Nephron (organoid): ENCODE results near the gene GIMAP5.

ENCODE experiments used
- H3K27ac Mint-ChIP-seq, 3 experiments: 2 replicates each; pipeline ENCODE4 v1.8.0; 2020; ENCODE audit warnings: mixed read lengths in 3 of 3, mild to moderate bottlenecking in 2 of 3, moderate library complexity in 1 of 3
- H3K27me3 Mint-ChIP-seq: 2 replicates; pipeline ENCODE4 v1.8.0; 2021; ENCODE audit warnings: low read depth, mild to moderate bottlenecking, moderate library complexity, mixed read lengths
- H3K36me3 Mint-ChIP-seq: 2 replicates; pipeline ENCODE4 v1.8.0; 2020; ENCODE audit warnings: low read depth, mixed read lengths
- H3K4me1 Mint-ChIP-seq: 2 replicates; pipeline ENCODE4 v1.8.0; 2020; ENCODE audit warnings: mixed read lengths
- H3K4me3 Mint-ChIP-seq, 3 experiments: 2 replicates each; pipeline ENCODE4 v1.8.0; 2020; ENCODE audit warnings: mild to moderate bottlenecking in 3 of 3, mixed read lengths in 3 of 3, moderate library complexity in 2 of 3
- H3K9me3 Mint-ChIP-seq: 2 replicates; pipeline ENCODE4 v1.8.0; 2020; ENCODE audit warnings: mixed read lengths
- TF ChIP-seq, protein P1 (sequence below), 3 experiments: fragments of 200-600 bp; sonication (generic); IDR thresholded peaks; one replicate each; pipeline ENCODE4 v1.5.0; 2021; ENCODE audit warnings: antibody characterized with exemption in 3 of 3; ENCODE audit not compliant: unreplicated experiment in 3 of 3

The GIMAP5 gene

DNA sequence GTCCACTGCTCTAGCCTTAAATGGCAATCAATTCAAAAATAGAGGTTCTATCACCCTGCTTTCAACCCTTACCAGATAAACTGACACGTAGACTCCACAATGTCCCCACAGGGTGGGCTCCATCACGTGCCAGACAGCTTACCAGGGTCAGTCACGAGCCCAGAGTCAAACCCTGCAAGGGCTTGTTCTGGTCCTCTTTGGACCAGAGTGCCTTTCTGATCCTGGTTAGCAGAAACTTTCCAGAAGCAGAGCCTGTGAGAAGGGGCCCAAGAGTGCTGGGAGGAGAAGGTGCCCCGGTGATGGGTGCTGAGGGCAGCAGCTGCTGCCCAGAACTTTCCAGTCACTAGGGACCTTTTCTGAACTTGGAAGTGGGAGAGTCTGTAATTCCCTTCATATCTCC is 354 bp upstream of the GIMAP5 start:
- Mint-ChIP-seq H3K9me3 (no peaks in the 10 kb centered on the region), H3K36me3 (no peaks in the 10 kb centered on the region), H3K27me3 (peaks cover 28% of the 10 kb centered on the region), H3K27ac (no peak overlapping the region), H3K4me1 (no peaks in the 10 kb centered on the region), H3K4me3 (no peak overlapping the region)
- TF ChIP-seq, protein P1, sequence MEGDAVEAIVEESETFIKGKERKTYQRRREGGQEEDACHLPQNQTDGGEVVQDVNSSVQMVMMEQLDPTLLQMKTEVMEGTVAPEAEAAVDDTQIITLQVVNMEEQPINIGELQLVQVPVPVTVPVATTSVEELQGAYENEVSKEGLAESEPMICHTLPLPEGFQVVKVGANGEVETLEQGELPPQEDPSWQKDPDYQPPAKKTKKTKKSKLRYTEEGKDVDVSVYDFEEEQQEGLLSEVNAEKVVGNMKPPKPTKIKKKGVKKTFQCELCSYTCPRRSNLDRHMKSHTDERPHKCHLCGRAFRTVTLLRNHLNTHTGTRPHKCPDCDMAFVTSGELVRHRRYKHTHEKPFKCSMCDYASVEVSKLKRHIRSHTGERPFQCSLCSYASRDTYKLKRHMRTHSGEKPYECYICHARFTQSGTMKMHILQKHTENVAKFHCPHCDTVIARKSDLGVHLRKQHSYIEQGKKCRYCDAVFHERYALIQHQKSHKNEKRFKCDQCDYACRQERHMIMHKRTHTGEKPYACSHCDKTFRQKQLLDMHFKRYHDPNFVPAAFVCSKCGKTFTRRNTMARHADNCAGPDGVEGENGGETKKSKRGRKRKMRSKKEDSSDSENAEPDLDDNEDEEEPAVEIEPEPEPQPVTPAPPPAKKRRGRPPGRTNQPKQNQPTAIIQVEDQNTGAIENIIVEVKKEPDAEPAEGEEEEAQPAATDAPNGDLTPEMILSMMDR (IDR thresholded peaks at IDR 0.05; ENCODE audit: unreplicated experiment in 3 of 3) = no peak

DNA sequence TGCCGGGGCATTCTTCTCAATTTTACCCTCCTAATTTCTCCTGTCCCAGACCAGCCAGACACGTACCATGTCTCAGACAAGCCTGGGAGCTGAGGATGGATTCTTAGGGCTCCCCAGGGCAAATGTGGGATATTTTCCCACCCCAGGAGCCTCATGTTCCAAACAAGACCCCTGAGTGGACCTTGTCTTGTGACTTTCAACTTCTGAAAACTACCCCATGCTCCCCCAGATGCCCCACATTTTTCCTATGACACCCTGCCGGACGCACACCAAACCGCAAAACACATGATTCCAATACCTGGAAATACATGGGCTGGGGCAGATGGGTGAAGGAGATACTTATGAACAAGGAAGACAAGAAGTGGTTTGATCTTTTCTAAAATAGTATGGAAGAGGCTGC is 874 bp downstream of the GIMAP5 start:
- no peaks in the 10 kb centered on the region for H3K4me1 Mint-ChIP-seq

DNA sequence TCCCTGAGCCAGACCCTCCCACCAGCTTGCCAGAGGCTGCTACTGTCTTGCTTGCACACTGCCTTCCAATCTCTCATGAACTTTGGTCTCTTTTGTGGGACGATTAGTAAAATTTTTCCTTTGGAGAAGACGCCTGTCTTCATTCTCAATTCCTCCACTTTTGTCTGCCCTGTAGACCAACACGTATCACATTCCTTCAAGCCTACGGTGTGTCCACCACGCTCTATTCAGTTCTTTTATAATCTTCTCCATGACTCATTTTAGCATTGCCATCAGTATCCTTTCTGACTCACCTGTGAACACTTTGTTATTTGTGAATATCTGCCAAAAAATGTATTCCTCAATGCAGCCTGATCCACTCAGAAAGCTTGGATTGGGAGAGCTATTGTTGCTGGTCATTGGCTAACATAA is 1.4 kb downstream of the GIMAP5 start:
- Mint-ChIP-seq H3K4me3 (no peak overlapping the region), H3K27me3 (peaks cover 28% of the 10 kb centered on the region), H3K36me3 (no peaks in the 10 kb centered on the region), H3K4me1 (peaks cover 4% of the 10 kb centered on the region), H3K9me3 (no peaks in the 10 kb centered on the region), H3K27ac (no peak overlapping the region)
- TF ChIP-seq, protein P1 (IDR thresholded peaks at IDR 0.05; ENCODE audit: unreplicated experiment in 3 of 3) = no peak

More for the DNA sequence above, 874 bp downstream of the GIMAP5 start:
- no peaks in the 10 kb centered on the region for H3K36me3 Mint-ChIP-seq
- no peak overlapping the region for H3K4me3 Mint-ChIP-seq
- H3K9me3 Mint-ChIP-seq = no peaks in the 10 kb centered on the region
- no peak overlapping the region for H3K27ac Mint-ChIP-seq
- H3K27me3 Mint-ChIP-seq = peaks cover 31% of the 10 kb centered on the region
- TF ChIP-seq, protein P1 (IDR thresholded peaks at IDR 0.05; ENCODE audit: unreplicated experiment in 3 of 3) = no peak

DNA sequence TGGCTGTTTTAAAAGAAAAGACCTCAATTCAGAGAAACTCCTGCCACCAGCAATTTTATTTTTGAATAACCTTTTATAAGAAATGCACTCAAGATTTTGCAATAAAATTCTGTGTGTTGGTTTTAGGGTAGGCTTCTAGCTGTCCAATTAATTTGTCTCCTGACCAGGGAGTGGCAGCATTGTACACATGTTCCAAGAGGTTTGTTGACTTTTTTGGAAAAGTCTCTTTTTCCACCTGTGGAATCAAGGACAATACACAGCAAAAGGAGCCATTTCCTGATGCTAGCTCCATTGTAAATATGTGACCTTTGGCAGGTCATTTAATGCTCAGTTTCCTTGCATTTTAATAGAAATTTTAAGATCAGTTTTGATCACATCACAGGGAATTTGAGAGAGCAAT is 1.8 kb downstream of the GIMAP5 start:
- Mint-ChIP-seq H3K27me3 (peaks cover 28% of the 10 kb centered on the region), H3K4me3 (no peak overlapping the region), H3K27ac (no peak overlapping the region), H3K36me3 (no peaks in the 10 kb centered on the region), H3K4me1 (peaks cover 8% of the 10 kb centered on the region), H3K9me3 (no peaks in the 10 kb centered on the region)
- TF ChIP-seq, protein P1 (IDR thresholded peaks at IDR 0.05; ENCODE audit: unreplicated experiment in 3 of 3) = no peak

DNA sequence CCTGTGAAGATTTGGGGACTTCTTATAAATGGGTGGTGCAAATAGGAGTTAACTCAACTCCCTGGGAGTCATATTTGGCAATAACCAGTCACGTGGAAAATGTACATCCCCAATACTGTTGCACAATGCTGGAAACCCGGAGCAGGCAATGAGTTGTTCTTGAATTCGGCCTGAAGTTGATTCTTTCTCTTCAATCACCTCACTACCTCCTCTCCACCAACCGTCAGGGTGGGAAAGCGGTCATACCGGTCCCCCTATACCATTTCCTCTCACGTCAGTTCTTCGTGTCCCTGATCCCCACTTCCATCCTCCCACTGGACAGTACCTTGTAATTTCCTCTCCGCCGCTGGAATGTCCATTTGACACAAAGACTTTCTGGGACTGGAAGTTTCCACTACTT is 2.8 kb downstream of the GIMAP5 start:
- Mint-ChIP-seq H3K27ac (no peak overlapping the region), H3K36me3 (no peaks in the 10 kb centered on the region), H3K4me1 (peaks cover 18% of the 10 kb centered on the region), H3K9me3 (no peaks in the 10 kb centered on the region), H3K27me3 (peaks cover 28% of the 10 kb centered on the region), H3K4me3 (no peak overlapping the region)
- TF ChIP-seq, protein P1 (IDR thresholded peaks at IDR 0.05; ENCODE audit: unreplicated experiment in 3 of 3) = no peak

DNA sequence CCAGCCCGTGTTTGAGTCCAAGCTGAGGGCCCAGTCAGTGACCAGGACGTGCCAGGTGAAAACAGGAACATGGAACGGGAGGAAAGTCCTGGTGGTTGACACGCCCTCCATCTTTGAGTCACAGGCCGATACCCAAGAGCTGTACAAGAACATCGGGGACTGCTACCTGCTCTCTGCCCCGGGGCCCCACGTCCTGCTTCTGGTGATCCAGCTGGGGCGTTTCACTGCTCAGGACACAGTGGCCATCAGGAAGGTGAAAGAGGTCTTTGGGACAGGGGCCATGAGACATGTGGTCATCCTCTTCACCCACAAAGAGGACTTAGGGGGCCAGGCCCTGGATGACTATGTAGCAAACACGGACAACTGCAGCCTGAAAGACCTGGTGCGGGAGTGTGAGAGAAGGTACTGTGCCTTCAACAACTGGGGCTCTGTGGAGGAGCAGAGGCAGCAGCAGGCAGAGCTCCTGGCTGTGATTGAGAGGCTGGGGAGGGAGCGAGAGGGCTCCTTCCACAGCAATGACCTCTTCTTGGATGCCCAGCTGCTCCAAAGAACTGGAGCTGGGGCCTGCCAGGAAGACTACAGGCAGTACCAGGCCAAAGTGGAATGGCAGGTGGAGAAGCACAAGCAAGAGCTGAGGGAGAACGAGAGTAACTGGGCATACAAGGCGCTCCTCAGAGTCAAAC is 5.2 kb downstream of the GIMAP5 start:
- Mint-ChIP-seq H3K4me3 (no peak overlapping the region), H3K4me1 (peaks cover 29% of the 10 kb centered on the region), H3K27ac (no peak overlapping the region), H3K36me3 (no peaks in the 10 kb centered on the region), H3K9me3 (no peaks in the 10 kb centered on the region), H3K27me3 (peaks cover 21% of the 10 kb centered on the region)
- TF ChIP-seq, protein P1 (IDR thresholded peaks at IDR 0.05; ENCODE audit: unreplicated experiment in 3 of 3) = no peak
